Neural cell (in vitro differentiated cells): Measurements from ENCODE around the gene CHCHD1.

Experiments
- EP300 ChIP-seq: fragments of 450-650 bp; conservative IDR thresholded peaks from 2 replicates; pipeline ENCODE4 v1.6.1; 2014; ENCODE audit warnings: antibody characterized with exemption, mild to moderate bottlenecking, moderate library complexity; ENCODE audit not compliant: poor library complexity, severe bottlenecking
- EZH2 ChIP-seq: fragments of 200-600, 300-800 bp; shearing (Covaris generic), sonication (generic); IDR thresholded peaks from 2 replicates; pipeline ENCODE4 v1.6.1; 2014; ENCODE audit warnings: antibody characterized with exemption, low read length, borderline replicate concordance, mild to moderate bottlenecking; ENCODE audit not compliant: insufficient read depth, poor library complexity, severe bottlenecking
- MXI1 ChIP-seq: fragments of 450-650 bp; conservative IDR thresholded peaks from 2 replicates; pipeline ENCODE4 v1.6.1; 2014; ENCODE audit warnings: antibody characterized with exemption, mild to moderate bottlenecking; ENCODE audit not compliant: poor library complexity, severe bottlenecking
- POLR2AphosphoS5 ChIP-seq: IDR thresholded peaks from 2 replicates; pipeline ENCODE4 v1.6.1; 2012
- RAD21 ChIP-seq: fragments of 450-650 bp; conservative IDR thresholded peaks from 2 replicates; pipeline ENCODE4 v1.6.1; 2014; ENCODE audit warnings: antibody characterized with exemption, mild to moderate bottlenecking, moderate library complexity
- TF ChIP-seq, protein P1 (sequence below): fragments of 450-650 bp; IDR thresholded peaks from 2 replicates; pipeline ENCODE4 v1.5.1; 2014; ENCODE audit warnings: antibody characterized with exemption, mild to moderate bottlenecking, moderate library complexity; ENCODE audit not compliant: poor library complexity, severe bottlenecking

DNA sequence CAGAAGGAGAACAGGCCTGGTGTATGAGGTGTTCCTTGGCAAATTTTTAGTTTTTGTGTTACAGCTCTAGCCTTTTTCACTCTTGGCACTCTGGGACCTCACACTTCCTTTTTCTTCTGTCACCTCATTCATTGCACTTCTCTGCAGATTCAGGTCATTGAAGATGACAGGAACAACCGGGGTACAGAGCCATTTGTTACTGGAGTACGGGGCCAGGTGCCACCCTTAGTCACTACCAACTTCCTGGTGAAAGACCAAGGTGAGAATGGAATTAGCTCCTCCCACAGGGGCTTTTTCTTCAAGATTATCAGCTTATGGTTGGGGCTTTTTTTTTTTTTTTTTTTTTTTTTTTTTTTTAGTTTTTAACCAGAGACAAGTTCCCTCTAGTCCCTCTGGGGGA lies 18.5 kb upstream of the CHCHD1 start:
- TF ChIP-seq, protein P1, sequence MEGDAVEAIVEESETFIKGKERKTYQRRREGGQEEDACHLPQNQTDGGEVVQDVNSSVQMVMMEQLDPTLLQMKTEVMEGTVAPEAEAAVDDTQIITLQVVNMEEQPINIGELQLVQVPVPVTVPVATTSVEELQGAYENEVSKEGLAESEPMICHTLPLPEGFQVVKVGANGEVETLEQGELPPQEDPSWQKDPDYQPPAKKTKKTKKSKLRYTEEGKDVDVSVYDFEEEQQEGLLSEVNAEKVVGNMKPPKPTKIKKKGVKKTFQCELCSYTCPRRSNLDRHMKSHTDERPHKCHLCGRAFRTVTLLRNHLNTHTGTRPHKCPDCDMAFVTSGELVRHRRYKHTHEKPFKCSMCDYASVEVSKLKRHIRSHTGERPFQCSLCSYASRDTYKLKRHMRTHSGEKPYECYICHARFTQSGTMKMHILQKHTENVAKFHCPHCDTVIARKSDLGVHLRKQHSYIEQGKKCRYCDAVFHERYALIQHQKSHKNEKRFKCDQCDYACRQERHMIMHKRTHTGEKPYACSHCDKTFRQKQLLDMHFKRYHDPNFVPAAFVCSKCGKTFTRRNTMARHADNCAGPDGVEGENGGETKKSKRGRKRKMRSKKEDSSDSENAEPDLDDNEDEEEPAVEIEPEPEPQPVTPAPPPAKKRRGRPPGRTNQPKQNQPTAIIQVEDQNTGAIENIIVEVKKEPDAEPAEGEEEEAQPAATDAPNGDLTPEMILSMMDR: no peak
- no peak for TF ChIP-seq POLR2AphosphoS5
- TF ChIP-seq EZH2: no peak
- no peak for TF ChIP-seq EP300
- no peak for TF ChIP-seq RAD21
- no peak for TF ChIP-seq MXI1
